ENCODE results near the gene ASTN2. TPM values are rescaled to one million over a fixed set of nuclear protein-coding genes. Genes with fewer than 3 reads are reported as not detected.

Gene ASTN2
- total RNA-seq, 4 donors from 2014 or later, result 3.3 to 10.2 (median 6.3) TPM

GRCh38 chr9:117296453-117296852 lies 118.4 kb downstream of the ASTN2 start:
- no peak for DNase-seq
- Histone ChIP-seq H3K4me1 (no peaks in the 10 kb centered on the region), H3K9me3 (no peaks in the 10 kb centered on the region), H3K27me3 (no peaks in the 10 kb centered on the region), H3K4me3 (no peak overlapping the region), H3K27ac (no peak overlapping the region), H3K36me3 (no peaks in the 10 kb centered on the region)
- no peak for TF ChIP-seq CTCF (IDR thresholded peaks at IDR 0.05)
- TF ChIP-seq POLR2A (IDR thresholded peaks at IDR 0.05), result no peak

GRCh38 chr9:117293206-117294114 lies 121.4 kb downstream of the ASTN2 start:
- Histone ChIP-seq H3K9me3 (no peaks in the 10 kb centered on the region), H3K36me3 (no peaks in the 10 kb centered on the region), H3K27me3 (no peaks in the 10 kb centered on the region), H3K4me3 (no peak overlapping the region), H3K4me1 (no peaks in the 10 kb centered on the region), H3K27ac (no peak overlapping the region)
- no peak for DNase-seq
- TF ChIP-seq CTCF (IDR thresholded peaks at IDR 0.05) (no peak), POLR2A (IDR thresholded peaks at IDR 0.05) (no peak)

- H3K9me3 ChIP-seq, result no peaks in the 10 kb centered on the region
- H3K27me3 ChIP-seq, result no peaks in the 10 kb centered on the region
- DNase-seq, result no peak
- no peaks in the 10 kb centered on the region for H3K4me1 ChIP-seq
- no peak overlapping the region for H3K27ac ChIP-seq
- no peaks in the 10 kb centered on the region for H3K36me3 ChIP-seq
- TF ChIP-seq POLR2A (IDR thresholded peaks at IDR 0.05) (no peak), CTCF (IDR thresholded peaks at IDR 0.05) (no peak)
- no peak overlapping the region for H3K4me3 ChIP-seq
Measured at GRCh38 chr9:117290856-117291622, 123.8 kb downstream of the ASTN2 start.

GRCh38 chr9:117290306-117290840 lies 124.5 kb downstream of the ASTN2 start:
- no peaks in the 10 kb centered on the region for H3K4me1 ChIP-seq
- no peaks in the 10 kb centered on the region for H3K27me3 ChIP-seq
- no peaks in the 10 kb centered on the region for H3K9me3 ChIP-seq
- no peaks in the 10 kb centered on the region for H3K36me3 ChIP-seq
- H3K4me3 ChIP-seq, result no peak overlapping the region
- no peak for TF ChIP-seq CTCF (IDR thresholded peaks at IDR 0.05)
- TF ChIP-seq POLR2A (IDR thresholded peaks at IDR 0.05), result no peak
- DNase-seq, result no peak
- H3K27ac ChIP-seq, result no peak overlapping the region

- Histone ChIP-seq H3K9me3 (no peaks in the 10 kb centered on the region), H3K27ac (no peak overlapping the region), H3K4me1 (no peaks in the 10 kb centered on the region), H3K4me3 (no peak overlapping the region), H3K27me3 (no peaks in the 10 kb centered on the region), H3K36me3 (no peaks in the 10 kb centered on the region)
- DNase-seq, result no peak
- TF ChIP-seq CTCF (IDR thresholded peaks at IDR 0.05) (no peak), POLR2A (IDR thresholded peaks at IDR 0.05) (no peak)
Measured at GRCh38 chr9:117286245-117286644, 128.6 kb downstream of the ASTN2 start.

All from Peyer's patch (tissue), 4 donors.